SK-N-SH treated with all-trans-retinoic acid at 6 μM for 48 hours (cell line): ENCODE results near the gene PABPN1L.

Experiments used
- ATAC-seq: fragments of 200-7000 bp; cut with Tn5 transposase; 3 replicates; pipeline ENCODE4 v1.9.1; 2020; ENCODE audit warnings: mild to moderate bottlenecking, moderate library complexity
- ARNTL ChIP-seq: fragments of 450-650 bp; formaldehyde crosslinking; IDR thresholded peaks from 2 replicates; pipeline ENCODE4 v1.5.0; 2020; ENCODE audit warnings: low read depth, mild to moderate bottlenecking, moderate library complexity, borderline replicate concordance
- CREB5 ChIP-seq: fragments of 250-450 bp; sonication (Bioruptor Pico); IDR thresholded peaks from 2 replicates; pipeline ENCODE4 v1.5.1; 2020; ENCODE audit warnings: low read depth, mild to moderate bottlenecking, moderate library complexity
- CSDC2 ChIP-seq: fragments of 250-450 bp; sonication (Bioruptor Pico); IDR thresholded peaks from 2 replicates; pipeline ENCODE4 v1.5.0; 2020; ENCODE audit warnings: mild to moderate bottlenecking, moderate library complexity
- GLIS3 ChIP-seq: fragments of 250-450 bp; sonication (Bioruptor Pico); IDR thresholded peaks from 2 replicates; pipeline ENCODE4 v1.5.0; 2020; ENCODE audit warnings: mild to moderate bottlenecking, moderate library complexity
- ISL1 ChIP-seq: fragments of 250-450 bp; sonication (Bioruptor Pico); IDR thresholded peaks from 2 replicates; pipeline ENCODE4 v2.1.2; 2022; ENCODE audit warnings: mild to moderate bottlenecking, moderate library complexity
- PATZ1 ChIP-seq: fragments of 250-450 bp; sonication (Bioruptor Pico); IDR thresholded peaks from 2 replicates; pipeline ENCODE4 v1.8.0; 2020; ENCODE audit warnings: mild to moderate bottlenecking, moderate library complexity, borderline replicate concordance
- POU6F1 ChIP-seq: fragments of 250-450 bp; sonication (Bioruptor Pico); IDR thresholded peaks from 2 replicates; pipeline ENCODE4 v1.8.0; 2021; ENCODE audit warnings: low read depth, mild to moderate bottlenecking, moderate library complexity, borderline replicate concordance
- PPARA ChIP-seq: fragments of 250-450 bp; sonication (Bioruptor Pico); IDR thresholded peaks from 2 replicates; pipeline ENCODE4 v1.5.0; 2020; ENCODE audit warnings: mild to moderate bottlenecking, borderline replicate concordance
- RARB ChIP-seq: fragments of 250-450 bp; sonication (Bioruptor Pico); IDR thresholded peaks from 2 replicates; pipeline ENCODE4 v1.8.0; 2021; ENCODE audit warnings: mild to moderate bottlenecking, moderate library complexity
- SNAI2 ChIP-seq: fragments of 250-450 bp; sonication (Bioruptor Pico); IDR thresholded peaks from 2 replicates; pipeline ENCODE4 v1.5.0; 2020; ENCODE audit warnings: mild to moderate bottlenecking, moderate library complexity
- TCF4 ChIP-seq: fragments of 250-450 bp; sonication (Bioruptor Pico); IDR thresholded peaks from 2 replicates; pipeline ENCODE4 v1.8.0; 2021; ENCODE audit warnings: mild to moderate bottlenecking, moderate library complexity, borderline replicate concordance
- ZFP3 ChIP-seq: fragments of 250-450 bp; sonication (Bioruptor Pico); IDR thresholded peaks from 2 replicates; pipeline ENCODE4 v1.5.0; 2020; ENCODE audit warnings: mild to moderate bottlenecking, moderate library complexity
- ZNF565 ChIP-seq: fragments of 450-650 bp; formaldehyde crosslinking; conservative IDR thresholded peaks from 2 replicates; pipeline ENCODE4 v1.5.0; 2020; ENCODE audit warnings: low read depth, mild to moderate bottlenecking, moderate library complexity
- ZNF8 ChIP-seq: fragments of 450-650 bp; formaldehyde crosslinking; IDR thresholded peaks from 2 replicates; pipeline ENCODE4 v1.5.0; 2020; ENCODE audit warnings: mild to moderate bottlenecking, moderate library complexity
- TF ChIP-seq, protein P1 (sequence below): fragments of 250-450 bp; sonication (Bioruptor Pico); IDR thresholded peaks from 2 replicates; pipeline ENCODE4 v1.5.1; 2021; ENCODE audit warnings: mild to moderate bottlenecking, moderate library complexity

PABPN1L gene

DNA sequence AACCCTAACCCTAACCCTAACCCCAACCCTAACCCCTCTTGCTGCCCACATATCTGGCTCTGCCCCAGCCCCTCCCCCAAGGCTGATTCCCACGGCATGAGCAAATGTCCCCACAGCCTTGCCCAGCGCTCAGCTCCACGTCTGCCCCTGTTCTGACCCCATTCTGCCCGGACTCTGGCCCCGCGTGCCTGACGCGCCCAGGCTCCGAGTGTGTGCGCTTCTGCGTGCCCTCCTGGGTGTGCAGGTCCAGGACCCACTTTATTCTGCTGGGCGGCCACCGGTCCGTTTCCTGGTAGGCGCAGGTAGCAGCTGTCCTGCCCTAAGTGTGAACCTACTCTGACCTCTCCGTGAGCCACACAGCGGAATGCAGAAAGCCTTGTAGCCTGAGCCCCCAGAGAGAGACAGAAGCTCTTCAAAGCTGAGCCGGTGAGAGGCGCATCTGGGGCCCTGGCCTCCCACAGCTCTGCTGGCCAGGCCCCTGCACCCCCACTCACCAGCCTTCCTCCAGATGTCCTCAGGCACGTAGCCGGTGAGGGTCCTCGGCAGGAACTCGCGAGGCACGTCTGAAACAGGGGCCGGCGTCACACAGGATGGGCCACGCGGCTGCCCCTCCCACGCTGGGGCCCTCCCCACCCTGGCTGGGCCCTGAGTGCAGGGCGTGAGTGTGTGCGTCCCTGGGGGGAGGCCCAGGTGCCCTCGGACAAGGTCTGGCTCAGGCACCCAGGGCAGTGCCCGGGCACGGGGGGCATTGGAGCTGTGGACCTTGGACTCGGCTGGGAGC lies 14.0 kb upstream of the PABPN1L start:
- peak; percentile 6; the same call in 1 of the 3 replicates for ATAC-seq
- no peak for TF ChIP-seq PATZ1 (CRISPR knock-in tag)
- TF ChIP-seq, protein P1, sequence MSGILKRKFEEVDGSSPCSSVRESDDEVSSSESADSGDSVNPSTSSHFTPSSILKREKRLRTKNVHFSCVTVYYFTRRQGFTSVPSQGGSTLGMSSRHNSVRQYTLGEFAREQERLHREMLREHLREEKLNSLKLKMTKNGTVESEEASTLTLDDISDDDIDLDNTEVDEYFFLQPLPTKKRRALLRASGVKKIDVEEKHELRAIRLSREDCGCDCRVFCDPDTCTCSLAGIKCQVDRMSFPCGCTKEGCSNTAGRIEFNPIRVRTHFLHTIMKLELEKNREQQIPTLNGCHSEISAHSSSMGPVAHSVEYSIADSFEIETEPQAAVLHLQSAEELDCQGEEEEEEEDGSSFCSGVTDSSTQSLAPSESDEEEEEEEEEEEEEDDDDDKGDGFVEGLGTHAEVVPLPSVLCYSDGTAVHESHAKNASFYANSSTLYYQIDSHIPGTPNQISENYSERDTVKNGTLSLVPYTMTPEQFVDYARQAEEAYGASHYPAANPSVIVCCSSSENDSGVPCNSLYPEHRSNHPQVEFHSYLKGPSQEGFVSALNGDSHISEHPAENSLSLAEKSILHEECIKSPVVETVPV (CRISPR knock-in tag) = no peak

GRCh38 chr16:88879788-88880055 lies 13.3 kb upstream of the PABPN1L start:
- no peak for TF ChIP-seq GLIS3 (CRISPR knock-in tag)
- ATAC-seq = no peak

DNA sequence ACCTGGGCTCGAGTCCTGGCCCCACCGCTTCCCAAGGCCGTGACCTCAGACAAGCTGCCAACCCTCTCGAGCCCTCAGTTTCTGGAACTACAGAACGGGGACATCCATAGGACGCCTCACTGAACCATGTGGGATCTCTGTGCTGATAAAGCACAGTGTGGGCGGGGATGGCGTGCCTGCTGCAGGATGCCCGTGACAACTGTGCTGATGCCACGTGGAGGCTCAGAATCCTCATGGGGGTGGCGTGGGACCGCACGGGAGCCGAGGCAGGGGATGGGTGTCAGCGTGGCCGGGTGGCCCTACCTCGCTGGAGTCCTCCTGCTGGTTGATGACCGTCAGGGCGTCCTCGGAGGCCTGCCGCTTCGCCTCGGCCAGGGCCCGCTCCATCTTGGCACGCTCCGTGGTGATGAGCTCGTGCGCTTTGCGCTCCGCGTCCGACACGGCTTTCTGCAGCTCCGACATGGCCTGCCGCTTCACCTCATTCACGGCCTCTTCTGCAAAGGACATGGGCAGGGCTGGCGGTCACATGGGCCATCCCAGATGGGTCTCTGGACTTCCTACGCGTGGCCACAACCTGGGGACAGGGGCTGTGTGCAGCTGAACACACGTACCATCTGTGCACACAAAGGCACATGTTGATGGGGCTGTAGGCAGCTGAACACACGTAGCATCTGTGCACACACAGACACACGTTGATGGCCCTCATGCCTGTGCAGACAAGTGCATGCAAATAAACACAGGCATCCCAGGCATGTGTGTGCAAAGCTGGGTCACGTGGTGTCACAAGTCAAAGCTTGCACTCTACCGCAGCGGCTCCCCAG lies 12.7 kb upstream of the PABPN1L start:
- ATAC-seq = no peak
- no peak for TF ChIP-seq TCF4
- no peak for TF ChIP-seq SNAI2 (CRISPR knock-in tag)
- no peak for TF ChIP-seq CREB5 (CRISPR knock-in tag)
- no peak for TF ChIP-seq ZNF8 (CRISPR knock-in tag)
- TF ChIP-seq ZNF565 (CRISPR knock-in tag) = no peak
- no peak for TF ChIP-seq ZFP3 (CRISPR knock-in tag)
- TF ChIP-seq GLIS3 (CRISPR knock-in tag) = no peak
- no peak for TF ChIP-seq PATZ1 (CRISPR knock-in tag)
- TF ChIP-seq POU6F1 (CRISPR knock-in tag) = no peak
- TF ChIP-seq RARB (CRISPR knock-in tag) = no peak
- no peak for TF ChIP-seq PPARA (CRISPR knock-in tag)
- TF ChIP-seq ARNTL (CRISPR knock-in tag) = no peak
- TF ChIP-seq CSDC2 (CRISPR knock-in tag) = no peak

GRCh38 chr16:88878356-88878755 lies 11.9 kb upstream of the PABPN1L start:
- ATAC-seq = no peak
- TF ChIP-seq RARB (CRISPR knock-in tag) (no peak), ISL1 (CRISPR knock-in tag) (no peak), ZNF565 (CRISPR knock-in tag) (no peak)
